AG10803 (cell line): ENCODE results near the gene JAM3.

Source experiments
- DNase-seq: peaks from one replicate; pipeline ENCODE4 v3.0.0; 2010; ENCODE audit warnings: low read depth
- H3K4me3 ChIP-seq: 2 replicates; pipeline ENCODE4 v1.5.1; 2011; ENCODE audit warnings: mild to moderate bottlenecking, low read length, control low read depth
- TF ChIP-seq, protein P1 (sequence below): conservative IDR thresholded peaks from 2 replicates; pipeline ENCODE4 v1.5.1; 2011; ENCODE audit warnings: mild to moderate bottlenecking, low read length, control low read depth, inconsistent platforms

Gene JAM3

GRCh38 chr11:134196756-134197155 is 127.9 kb downstream of the JAM3 start:
- TF ChIP-seq, protein P1, sequence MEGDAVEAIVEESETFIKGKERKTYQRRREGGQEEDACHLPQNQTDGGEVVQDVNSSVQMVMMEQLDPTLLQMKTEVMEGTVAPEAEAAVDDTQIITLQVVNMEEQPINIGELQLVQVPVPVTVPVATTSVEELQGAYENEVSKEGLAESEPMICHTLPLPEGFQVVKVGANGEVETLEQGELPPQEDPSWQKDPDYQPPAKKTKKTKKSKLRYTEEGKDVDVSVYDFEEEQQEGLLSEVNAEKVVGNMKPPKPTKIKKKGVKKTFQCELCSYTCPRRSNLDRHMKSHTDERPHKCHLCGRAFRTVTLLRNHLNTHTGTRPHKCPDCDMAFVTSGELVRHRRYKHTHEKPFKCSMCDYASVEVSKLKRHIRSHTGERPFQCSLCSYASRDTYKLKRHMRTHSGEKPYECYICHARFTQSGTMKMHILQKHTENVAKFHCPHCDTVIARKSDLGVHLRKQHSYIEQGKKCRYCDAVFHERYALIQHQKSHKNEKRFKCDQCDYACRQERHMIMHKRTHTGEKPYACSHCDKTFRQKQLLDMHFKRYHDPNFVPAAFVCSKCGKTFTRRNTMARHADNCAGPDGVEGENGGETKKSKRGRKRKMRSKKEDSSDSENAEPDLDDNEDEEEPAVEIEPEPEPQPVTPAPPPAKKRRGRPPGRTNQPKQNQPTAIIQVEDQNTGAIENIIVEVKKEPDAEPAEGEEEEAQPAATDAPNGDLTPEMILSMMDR = no peak
- no peak overlapping the region for H3K4me3 ChIP-seq
- no peak for DNase-seq

GRCh38 chr11:134199531-134199930 is 130.7 kb downstream of the JAM3 start:
- TF ChIP-seq, protein P1 = no peak
- no peak for DNase-seq
- H3K4me3 ChIP-seq = no peak overlapping the region

DNA sequence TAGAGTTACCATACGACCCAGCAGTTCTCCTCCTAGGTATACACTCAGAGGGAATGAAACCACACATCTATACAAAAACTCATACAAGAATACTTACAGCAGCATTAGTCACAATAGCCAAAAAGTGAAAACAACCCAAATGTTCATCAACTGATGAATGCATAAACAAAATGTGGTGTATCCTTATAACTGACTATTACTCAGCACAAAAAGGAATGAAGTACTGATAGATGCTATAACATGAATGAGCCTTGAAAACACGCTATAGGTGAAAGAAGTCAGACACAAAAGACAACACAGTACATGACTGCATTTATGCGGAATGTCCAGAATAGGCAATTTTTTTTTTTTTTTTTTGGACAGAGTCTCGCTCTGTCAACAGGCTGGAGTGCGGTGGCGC is 131.8 kb downstream of the JAM3 start:
- H3K4me3 ChIP-seq = no peak overlapping the region
- DNase-seq = no peak
- TF ChIP-seq, protein P1 = no peak
